Neural cell (in vitro differentiated cells): Measurements from ENCODE around the gene TMEM127.

Experiments
- CTCF ChIP-seq: fragments of 450-650 bp; IDR thresholded peaks from 2 replicates; pipeline ENCODE4 v1.5.1; 2014; ENCODE audit warnings: antibody characterized with exemption, mild to moderate bottlenecking, moderate library complexity; ENCODE audit not compliant: poor library complexity, severe bottlenecking
- POLR2AphosphoS5 ChIP-seq: IDR thresholded peaks from 2 replicates; pipeline ENCODE4 v1.6.1; 2012
- TAF1 ChIP-seq: IDR thresholded peaks from 2 replicates; pipeline ENCODE4 v1.6.1; 2012; ENCODE audit warnings: low read depth

DNA sequence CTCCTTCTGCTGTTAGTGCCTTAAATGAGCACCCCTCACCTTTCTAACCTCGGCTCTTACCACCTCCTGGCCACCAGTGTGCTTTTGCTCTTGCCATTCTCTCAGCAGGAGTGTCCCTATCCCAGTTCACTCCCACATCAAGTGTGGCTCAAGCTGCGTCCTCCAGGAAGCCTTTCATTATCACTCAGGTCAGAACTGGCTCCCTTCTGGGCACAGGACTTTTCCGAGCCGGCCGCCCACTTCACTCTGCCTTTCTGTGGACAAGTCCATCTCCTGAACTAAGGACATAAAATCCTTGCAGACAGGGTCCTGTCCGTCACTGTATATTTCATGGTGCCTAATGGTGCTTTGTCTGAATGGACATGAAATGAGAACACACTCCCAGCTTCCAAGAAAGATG, 15.6 kb downstream of the TMEM127 start:
- TF ChIP-seq TAF1 = no peak
- TF ChIP-seq CTCF = no peak
- no peak for TF ChIP-seq POLR2AphosphoS5
